VCaP (cell line): ENCODE results near the gene TNFSF12.
A peak's percentile ranks its signal among the peaks of the same experiment; 100 is the strongest.

ENCODE experiments used
- H3K27ac ChIP-seq: fragments of 450-650 bp; 2 replicates; pipeline ENCODE4 v1.5.1; 2017
- TF ChIP-seq, protein P1 (sequence below): fragments of 450-650 bp; conservative IDR thresholded peaks from 2 replicates; pipeline ENCODE4 v1.5.1; 2017; ENCODE audit warnings: mild to moderate bottlenecking, moderate library complexity

Gene TNFSF12

DNA sequence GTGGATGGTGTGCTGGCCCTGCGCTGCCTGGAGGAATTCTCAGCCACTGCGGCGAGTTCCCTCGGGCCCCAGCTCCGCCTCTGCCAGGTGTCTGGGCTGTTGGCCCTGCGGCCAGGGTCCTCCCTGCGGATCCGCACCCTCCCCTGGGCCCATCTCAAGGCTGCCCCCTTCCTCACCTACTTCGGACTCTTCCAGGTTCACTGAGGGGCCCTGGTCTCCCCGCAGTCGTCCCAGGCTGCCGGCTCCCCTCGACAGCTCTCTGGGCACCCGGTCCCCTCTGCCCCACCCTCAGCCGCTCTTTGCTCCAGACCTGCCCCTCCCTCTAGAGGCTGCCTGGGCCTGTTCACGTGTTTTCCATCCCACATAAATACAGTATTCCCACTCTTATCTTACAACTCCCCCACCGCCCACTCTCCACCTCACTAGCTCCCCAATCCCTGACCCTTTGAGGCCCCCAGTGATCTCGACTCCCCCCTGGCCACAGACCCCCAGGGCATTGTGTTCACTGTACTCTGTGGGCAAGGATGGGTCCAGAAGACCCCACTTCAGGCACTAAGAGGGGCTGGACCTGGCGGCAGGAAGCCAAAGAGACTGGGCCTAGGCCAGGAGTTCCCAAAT, 8.4 kb downstream of the TNFSF12 start:
- H3K27ac ChIP-seq: peak overlapping the region; percentile 87
- TF ChIP-seq, protein P1, sequence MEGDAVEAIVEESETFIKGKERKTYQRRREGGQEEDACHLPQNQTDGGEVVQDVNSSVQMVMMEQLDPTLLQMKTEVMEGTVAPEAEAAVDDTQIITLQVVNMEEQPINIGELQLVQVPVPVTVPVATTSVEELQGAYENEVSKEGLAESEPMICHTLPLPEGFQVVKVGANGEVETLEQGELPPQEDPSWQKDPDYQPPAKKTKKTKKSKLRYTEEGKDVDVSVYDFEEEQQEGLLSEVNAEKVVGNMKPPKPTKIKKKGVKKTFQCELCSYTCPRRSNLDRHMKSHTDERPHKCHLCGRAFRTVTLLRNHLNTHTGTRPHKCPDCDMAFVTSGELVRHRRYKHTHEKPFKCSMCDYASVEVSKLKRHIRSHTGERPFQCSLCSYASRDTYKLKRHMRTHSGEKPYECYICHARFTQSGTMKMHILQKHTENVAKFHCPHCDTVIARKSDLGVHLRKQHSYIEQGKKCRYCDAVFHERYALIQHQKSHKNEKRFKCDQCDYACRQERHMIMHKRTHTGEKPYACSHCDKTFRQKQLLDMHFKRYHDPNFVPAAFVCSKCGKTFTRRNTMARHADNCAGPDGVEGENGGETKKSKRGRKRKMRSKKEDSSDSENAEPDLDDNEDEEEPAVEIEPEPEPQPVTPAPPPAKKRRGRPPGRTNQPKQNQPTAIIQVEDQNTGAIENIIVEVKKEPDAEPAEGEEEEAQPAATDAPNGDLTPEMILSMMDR: no peak

DNA sequence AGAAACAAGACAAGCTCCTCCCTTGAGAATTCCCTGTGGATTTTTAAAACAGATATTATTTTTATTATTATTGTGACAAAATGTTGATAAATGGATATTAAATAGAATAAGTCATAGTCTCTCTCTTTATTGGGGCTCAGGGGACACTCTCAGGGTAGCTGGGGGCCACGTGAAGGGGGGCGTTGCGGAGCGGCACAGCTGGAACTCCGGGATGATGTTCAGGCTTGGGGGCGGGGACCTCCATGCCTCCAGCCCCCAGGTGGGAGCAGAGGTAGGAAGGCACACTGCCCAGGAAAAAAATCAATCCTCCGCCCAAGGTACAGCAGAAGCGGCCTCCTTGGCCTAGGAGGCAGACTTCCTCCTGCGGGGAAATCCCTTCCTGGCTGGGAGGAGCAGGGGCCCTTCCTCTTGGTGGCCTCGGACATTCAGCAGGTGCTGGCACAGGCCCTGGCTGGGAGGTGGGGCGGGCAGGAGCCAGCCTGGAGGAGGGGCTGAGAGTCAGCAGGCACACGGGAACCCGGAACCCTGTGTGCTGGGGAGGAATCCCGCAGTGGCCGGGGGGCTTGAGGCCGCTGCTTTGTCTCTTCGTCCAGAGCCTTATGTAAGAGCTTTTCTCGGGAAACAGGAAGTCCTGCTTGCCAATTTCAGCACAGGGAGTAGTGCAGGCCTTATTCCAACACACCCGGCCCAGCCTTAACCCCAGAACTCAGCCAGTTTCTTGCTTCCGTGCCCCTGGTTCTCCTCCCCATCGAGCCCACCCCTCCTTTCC, 9.1 kb downstream of the TNFSF12 start:
- TF ChIP-seq, protein P1: no peak
- peak overlapping the region; percentile 87 for H3K27ac ChIP-seq

DNA sequence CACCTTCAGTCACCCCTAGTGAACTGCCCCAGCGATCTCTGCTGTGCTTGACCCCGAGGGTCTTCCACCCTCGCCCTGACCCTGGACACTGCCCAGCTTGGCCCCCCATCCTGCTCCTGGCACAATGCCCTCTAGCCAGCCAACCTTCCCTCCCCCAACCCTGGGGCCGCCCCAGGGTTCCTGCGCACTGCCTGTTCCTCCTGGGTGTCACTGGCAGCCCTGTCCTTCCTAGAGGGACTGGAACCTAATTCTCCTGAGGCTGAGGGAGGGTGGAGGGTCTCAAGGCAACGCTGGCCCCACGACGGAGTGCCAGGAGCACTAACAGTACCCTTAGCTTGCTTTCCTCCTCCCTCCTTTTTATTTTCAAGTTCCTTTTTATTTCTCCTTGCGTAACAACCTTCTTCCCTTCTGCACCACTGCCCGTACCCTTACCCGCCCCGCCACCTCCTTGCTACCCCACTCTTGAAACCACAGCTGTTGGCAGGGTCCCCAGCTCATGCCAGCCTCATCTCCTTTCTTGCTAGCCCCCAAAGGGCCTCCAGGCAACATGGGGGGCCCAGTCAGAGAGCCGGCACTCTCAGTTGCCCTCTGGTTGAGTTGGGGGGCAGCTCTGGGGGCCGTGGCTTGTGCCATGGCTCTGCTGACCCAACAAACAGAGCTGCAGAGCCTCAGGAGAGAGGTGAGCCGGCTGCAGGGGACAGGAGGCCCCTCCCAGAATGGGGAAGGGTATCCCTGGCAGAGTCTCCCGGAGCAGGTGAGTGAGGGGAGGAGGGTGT, 9.9 kb downstream of the TNFSF12 start, which contains the start of gene TNFSF13:
Gene TNFSF13, plus strand, starts transcription at position 207 of the 776 bp plus-strand sequence. Its CDS starts 290 bp downstream, at position 497.
- peak within 1 kb of the TSS; percentile 87 for H3K27ac ChIP-seq

DNA sequence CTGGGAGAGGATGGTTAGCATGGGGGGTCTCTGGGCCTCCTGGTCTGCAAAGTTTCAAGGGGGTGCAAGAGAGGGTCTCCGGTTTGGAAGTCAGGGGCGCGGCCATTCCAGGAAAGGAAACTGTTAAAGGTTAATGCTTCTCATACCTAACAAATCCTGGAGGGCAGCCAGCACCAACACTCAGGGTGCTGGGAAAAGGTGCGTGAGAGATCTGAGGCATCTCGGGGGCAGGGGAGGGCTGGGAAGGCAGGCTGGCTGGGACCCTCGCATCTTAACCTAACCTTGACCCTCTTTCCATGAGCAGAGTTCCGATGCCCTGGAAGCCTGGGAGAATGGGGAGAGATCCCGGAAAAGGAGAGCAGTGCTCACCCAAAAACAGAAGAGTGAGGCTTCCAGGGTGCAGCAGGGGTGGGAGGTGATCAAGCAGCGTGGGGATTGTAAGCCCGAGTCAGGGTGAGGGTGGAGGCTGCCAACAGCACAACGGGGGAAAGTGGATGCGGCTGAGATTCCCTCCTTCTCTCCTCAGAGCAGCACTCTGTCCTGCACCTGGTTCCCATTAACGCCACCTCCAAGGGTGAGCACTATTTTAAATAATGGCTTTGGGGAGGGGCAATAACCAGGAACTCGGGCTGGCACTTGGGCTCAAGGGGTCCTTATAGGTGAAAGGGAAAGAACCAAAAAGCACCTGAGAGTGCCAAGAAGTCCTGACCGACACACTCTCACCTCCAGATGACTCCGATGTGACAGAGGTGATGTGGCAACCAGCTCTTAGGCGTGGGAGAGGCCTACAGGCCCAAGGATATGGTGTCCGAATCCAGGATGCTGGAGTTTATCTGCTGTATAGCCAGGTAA, 10.7 kb downstream of the TNFSF12 start:
- TF ChIP-seq, protein P1: no peak
- H3K27ac ChIP-seq: peak overlapping the region; percentile 87

More for the DNA sequence above, 9.9 kb downstream of the TNFSF12 start, which contains the start of gene TNFSF13:
- TF ChIP-seq, protein P1: no peak

DNA sequence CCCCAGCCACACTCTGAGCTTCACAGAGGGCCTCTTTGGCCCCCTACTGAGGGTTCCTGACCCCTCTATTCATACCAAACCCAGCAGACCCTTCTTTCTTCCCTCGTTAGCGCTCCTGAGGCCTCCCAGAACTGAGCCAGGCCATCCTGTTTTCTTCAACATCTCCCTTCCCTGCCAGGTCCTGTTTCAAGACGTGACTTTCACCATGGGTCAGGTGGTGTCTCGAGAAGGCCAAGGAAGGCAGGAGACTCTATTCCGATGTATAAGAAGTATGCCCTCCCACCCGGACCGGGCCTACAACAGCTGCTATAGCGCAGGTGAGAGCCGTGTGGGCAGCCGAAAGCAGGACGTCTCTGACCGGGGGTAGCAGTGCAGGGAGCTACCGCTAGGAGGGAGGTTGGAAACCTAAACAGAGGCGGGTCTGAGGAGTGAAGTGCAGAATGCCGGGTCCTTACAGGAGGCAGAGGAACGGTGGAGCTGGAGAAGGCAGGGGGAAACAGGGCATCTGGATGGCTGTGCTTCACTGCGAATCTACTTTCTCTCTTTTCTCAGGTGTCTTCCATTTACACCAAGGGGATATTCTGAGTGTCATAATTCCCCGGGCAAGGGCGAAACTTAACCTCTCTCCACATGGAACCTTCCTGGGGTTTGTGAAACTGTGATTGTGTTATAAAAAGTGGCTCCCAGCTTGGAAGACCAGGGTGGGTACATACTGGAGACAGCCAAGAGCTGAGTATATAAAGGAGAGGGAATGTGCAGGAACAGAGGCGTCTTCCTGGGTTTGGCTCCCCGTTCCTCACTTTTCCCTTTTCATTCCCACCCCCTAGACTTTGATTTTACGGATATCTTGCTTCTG, 11.5 kb downstream of the TNFSF12 start:
- TF ChIP-seq, protein P1: no peak
- H3K27ac ChIP-seq: peak overlapping the region; percentile 87

DNA sequence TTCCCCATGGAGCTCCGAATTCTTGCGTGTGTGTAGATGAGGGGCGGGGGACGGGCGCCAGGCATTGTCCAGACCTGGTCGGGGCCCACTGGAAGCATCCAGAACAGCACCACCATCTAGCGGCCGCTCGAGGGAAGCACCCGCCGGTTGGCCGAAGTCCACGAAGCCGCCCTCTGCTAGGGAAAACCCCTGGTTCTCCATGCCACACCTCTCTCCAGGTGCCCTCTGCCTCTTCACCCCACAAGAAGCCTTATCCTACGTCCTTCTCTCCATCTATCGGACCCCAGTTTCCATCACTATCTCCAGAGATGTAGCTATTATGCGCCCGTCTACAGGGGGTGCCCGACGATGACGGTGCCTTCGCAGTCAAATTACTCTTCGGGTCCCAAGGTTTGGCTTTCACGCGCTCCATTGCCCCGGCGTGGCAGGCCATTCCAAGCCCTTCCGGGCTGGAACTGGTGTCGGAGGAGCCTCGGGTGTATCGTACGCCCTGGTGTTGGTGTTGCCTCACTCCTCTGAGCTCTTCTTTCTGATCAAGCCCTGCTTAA, 12.2 kb downstream of the TNFSF12 start:
- TF ChIP-seq, protein P1: peak; percentile 83
- H3K27ac ChIP-seq: peak overlapping the region; percentile 87
